AG09319 (cell line): ENCODE results near the gene ARHGAP45.

Source experiments
- DNase-seq: peaks from one replicate; pipeline ENCODE4 v3.0.0-alpha.2; 2010; ENCODE audit warnings: low read depth; ENCODE audit errors: extremely low read depth
- TF ChIP-seq, protein P1 (sequence below): IDR thresholded peaks from 2 replicates; pipeline ENCODE4 v1.5.1; 2011; ENCODE audit warnings: low read depth, mild to moderate bottlenecking, inconsistent platforms, low read length, moderate library complexity

ARHGAP45 gene

DNA sequence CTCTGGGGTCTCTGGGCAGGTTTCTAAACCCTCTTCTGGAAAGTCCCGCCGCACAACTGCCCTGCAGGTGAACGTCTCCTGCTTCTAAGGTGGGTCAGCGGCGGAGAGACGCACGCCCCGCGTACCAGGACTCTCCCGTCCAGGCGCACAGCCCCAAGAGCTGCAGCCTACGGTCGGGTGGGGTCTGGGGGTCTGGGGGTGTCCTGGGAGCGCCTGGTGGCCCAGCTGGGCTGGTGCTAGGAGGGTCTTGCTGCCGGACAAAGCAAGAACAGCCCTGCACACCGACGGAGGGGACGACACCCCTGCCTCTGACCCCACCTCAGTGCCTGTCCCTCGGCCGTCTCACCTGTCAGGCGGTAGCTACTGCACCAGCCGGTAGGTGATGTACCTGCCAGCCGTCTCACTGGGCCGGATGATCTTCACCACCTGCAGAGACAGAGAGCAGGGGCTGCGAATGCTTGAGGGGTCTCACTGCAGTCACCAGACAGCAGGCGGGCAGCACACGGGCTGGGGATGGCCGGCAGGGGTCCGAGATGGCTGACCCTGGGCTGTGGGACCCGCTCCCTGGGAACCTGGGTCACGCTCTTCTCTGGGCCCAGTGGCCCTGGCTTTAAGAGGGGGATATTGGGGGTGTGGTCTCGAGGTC lies 22.3 kb downstream of the ARHGAP45 start:
- no peak for DNase-seq
- TF ChIP-seq, protein P1, sequence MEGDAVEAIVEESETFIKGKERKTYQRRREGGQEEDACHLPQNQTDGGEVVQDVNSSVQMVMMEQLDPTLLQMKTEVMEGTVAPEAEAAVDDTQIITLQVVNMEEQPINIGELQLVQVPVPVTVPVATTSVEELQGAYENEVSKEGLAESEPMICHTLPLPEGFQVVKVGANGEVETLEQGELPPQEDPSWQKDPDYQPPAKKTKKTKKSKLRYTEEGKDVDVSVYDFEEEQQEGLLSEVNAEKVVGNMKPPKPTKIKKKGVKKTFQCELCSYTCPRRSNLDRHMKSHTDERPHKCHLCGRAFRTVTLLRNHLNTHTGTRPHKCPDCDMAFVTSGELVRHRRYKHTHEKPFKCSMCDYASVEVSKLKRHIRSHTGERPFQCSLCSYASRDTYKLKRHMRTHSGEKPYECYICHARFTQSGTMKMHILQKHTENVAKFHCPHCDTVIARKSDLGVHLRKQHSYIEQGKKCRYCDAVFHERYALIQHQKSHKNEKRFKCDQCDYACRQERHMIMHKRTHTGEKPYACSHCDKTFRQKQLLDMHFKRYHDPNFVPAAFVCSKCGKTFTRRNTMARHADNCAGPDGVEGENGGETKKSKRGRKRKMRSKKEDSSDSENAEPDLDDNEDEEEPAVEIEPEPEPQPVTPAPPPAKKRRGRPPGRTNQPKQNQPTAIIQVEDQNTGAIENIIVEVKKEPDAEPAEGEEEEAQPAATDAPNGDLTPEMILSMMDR = no peak

DNA sequence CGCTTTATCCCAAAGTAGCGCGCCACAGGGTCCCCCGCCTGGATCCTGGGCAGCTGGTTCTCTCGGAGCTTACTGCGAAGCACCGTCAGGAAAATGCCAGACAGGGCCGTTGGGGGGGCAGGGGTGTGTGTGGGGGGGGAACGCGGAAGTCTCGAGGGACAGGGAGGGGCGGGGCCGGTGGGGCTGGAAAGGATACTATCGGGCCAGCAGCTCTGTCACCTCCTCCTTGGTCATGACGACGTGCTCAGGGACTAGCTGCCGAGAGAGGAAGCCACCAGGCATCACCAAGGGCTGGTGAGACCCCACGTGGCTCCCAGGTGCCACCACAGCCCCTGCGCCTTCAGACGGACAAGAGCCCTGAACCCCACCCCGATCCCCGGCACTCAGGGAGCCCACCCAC lies 22.9 kb downstream of the ARHGAP45 start:
- DNase-seq = no peak
- TF ChIP-seq, protein P1 = no peak

DNA sequence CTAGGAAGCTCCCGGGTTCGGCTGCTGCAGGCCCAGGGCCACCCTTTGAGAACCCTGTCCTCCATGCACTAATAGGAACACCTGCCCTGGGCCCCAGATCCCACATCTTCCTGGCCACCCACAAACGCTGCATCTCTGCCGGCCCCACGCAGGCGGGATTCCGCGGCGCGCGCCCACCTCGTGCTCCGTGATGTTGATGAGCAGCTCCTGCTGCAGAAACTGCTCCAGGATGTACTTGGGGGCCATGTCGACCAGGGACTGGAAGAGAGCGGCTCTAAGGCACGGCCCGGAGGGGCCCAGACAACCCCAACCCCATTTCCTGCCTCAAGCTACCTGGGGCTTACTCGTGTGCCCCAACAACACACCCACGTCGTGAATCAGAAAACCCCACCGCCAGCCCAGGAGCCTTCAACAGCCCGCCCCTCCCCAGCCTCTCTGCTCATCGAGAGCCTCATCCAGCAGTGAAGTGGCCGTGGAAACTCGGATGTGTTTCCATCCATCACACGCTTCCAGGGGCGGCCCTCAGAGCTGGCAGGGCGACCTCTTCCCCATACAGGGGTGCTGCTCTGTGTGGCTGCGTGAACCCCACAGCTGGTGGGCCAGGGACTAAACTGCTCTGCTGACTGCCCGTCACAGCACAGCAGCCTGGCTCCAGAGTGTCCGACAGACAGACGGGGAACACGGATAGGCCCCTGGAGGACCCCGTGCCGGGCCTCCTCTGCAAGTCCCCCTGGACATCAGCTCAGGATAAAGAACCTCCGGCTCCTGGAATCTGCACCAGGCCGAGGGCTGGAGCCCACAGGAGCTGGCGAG lies 24.0 kb downstream of the ARHGAP45 start:
- TF ChIP-seq, protein P1 = no peak
- no peak for DNase-seq

GRCh38 chr19:1091544-1092175 lies 24.7 kb downstream of the ARHGAP45 start:
- DNase-seq = no peak
- TF ChIP-seq, protein P1 = no peak

DNA sequence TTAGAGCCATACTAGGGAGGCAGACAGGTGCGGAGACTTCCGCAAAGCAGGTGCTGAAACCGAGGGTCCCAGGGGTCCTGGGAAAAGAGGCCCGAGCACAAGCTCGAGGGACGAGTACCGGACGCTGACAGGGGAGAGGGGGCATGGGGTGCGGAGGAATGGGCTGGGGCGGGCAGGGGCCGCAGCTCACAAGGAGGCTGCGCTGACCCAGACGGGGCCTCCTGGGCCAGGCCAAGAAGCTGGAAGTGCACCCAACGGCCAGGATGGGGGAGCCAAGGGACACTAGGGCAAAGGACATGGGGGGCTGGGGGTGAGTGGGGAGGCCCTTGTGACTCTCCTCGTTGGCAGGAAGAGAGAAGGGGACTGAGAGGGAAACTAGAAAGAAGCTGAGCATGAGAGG lies 26.4 kb downstream of the ARHGAP45 start:
- no peak for DNase-seq
- TF ChIP-seq, protein P1 = no peak

GRCh38 chr19:1093811-1094553 lies 27.0 kb downstream of the ARHGAP45 start:
- TF ChIP-seq, protein P1 = no peak
- no peak for DNase-seq
